ENCODE measurements around the gene HRAS.

DNA sequence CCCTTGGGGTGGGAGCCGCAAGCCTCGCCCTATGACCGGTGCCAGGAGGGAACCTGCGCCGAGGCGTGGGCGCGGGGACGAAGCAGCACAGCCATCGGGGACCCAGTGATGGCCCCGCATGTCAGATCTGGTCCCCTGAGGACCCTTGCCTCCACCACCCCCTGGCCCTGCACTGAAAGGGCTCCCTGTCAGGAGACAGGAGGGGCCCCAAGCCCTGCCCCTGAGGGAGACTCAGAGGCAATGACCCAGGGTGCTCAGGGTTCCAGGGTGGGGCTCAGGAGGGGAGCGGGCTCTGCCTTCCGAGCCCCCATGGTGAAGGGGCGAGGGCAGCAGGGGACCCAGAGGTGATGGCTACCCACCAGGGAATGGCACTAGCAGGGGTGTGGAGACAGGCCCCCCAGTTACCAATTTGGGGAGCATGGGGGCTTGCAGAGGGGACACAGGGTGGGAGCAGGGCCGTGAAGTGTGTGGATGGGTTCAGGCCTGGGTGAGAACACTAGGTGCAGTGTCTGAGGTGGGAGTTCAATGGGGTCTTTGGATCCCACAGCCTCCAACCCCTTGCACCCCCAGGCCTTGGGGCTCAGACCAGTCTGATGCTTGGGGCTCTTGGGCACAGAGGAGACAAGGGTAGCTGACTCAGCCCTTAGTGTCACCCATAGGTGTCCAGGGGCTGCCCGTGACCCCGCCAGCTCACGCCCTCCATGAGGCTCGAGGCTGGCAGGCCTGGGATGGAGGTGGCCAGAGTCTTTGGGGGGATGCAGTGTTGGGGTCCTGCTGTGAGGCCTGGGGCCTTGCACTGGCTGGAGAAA is 2.5 kb upstream of the HRAS start:
- TF ChIP-seq, protein P1, sequence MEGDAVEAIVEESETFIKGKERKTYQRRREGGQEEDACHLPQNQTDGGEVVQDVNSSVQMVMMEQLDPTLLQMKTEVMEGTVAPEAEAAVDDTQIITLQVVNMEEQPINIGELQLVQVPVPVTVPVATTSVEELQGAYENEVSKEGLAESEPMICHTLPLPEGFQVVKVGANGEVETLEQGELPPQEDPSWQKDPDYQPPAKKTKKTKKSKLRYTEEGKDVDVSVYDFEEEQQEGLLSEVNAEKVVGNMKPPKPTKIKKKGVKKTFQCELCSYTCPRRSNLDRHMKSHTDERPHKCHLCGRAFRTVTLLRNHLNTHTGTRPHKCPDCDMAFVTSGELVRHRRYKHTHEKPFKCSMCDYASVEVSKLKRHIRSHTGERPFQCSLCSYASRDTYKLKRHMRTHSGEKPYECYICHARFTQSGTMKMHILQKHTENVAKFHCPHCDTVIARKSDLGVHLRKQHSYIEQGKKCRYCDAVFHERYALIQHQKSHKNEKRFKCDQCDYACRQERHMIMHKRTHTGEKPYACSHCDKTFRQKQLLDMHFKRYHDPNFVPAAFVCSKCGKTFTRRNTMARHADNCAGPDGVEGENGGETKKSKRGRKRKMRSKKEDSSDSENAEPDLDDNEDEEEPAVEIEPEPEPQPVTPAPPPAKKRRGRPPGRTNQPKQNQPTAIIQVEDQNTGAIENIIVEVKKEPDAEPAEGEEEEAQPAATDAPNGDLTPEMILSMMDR (conservative IDR thresholded peaks at IDR 0.05; ENCODE audit: low read depth, low read length) = no peak
- TF ChIP-seq EZH2 (IDR thresholded peaks at IDR 0.05; ENCODE audit: borderline replicate concordance, low read depth, low read length, poor library complexity, severe bottlenecking) = no peak

Measured in A673 (cell line).